Neural crest cell (in vitro differentiated cells): ENCODE measurements around the gene FCHSD2. TPM values are rescaled to one million over a fixed set of nuclear protein-coding genes. Genes with fewer than 3 reads are reported as not detected.

Experiments
- DNase-seq: peaks from one replicate; pipeline ENCODE4 v3.0.0; 2021; ENCODE audit warnings: low read depth, mixed read lengths, low spot score
- H3K27ac Mint-ChIP-seq: one replicate; pipeline ENCODE4 v1.8.0; 2021; ENCODE audit warnings: mild to moderate bottlenecking, mixed read lengths; ENCODE audit not compliant: unreplicated experiment
- H3K27me3 Mint-ChIP-seq: 2 replicates; pipeline ENCODE4 v1.8.0; 2021; ENCODE audit warnings: low read depth, mild to moderate bottlenecking, mixed read lengths
- H3K36me3 Mint-ChIP-seq: 2 replicates; pipeline ENCODE4 v1.8.0; 2021; ENCODE audit warnings: low read depth, mild to moderate bottlenecking, mixed read lengths
- H3K4me1 Mint-ChIP-seq: 2 replicates; pipeline ENCODE4 v1.8.0; 2021; ENCODE audit warnings: mixed read lengths
- H3K4me3 Mint-ChIP-seq: one replicate; pipeline ENCODE4 v1.8.0; 2021; ENCODE audit warnings: mild to moderate bottlenecking, mixed read lengths
- H3K9me3 Mint-ChIP-seq: 2 replicates; pipeline ENCODE4 v1.8.0; 2021; ENCODE audit warnings: mixed read lengths
- total RNA-seq: library from RNA; stranded (reverse); gene quantifications from 2 replicates; pipeline ENCODE4 v1.2.1, GENCODE V29; 2021
- TF ChIP-seq, protein P1 (sequence below): fragments of 200-600 bp; sonication (generic); conservative IDR thresholded peaks from 2 replicates; pipeline ENCODE4 v1.5.0; 2021; ENCODE audit warnings: antibody characterized with exemption, mild to moderate bottlenecking

FCHSD2 gene
- total RNA-seq, 1 donor from 2014 or later, result 34.4 TPM

GRCh38 chr11:72939031-72939430 is 203.1 kb downstream of the FCHSD2 start:
- peaks cover 7% of the 10 kb centered on the region for H3K36me3 Mint-ChIP-seq
- H3K9me3 Mint-ChIP-seq, result peaks cover 3% of the 10 kb centered on the region
- no peaks in the 10 kb centered on the region for H3K4me1 Mint-ChIP-seq
- H3K27me3 Mint-ChIP-seq, result no peaks in the 10 kb centered on the region
- no peak overlapping the region for H3K27ac Mint-ChIP-seq
- DNase-seq, result no peak
- TF ChIP-seq, protein P1, sequence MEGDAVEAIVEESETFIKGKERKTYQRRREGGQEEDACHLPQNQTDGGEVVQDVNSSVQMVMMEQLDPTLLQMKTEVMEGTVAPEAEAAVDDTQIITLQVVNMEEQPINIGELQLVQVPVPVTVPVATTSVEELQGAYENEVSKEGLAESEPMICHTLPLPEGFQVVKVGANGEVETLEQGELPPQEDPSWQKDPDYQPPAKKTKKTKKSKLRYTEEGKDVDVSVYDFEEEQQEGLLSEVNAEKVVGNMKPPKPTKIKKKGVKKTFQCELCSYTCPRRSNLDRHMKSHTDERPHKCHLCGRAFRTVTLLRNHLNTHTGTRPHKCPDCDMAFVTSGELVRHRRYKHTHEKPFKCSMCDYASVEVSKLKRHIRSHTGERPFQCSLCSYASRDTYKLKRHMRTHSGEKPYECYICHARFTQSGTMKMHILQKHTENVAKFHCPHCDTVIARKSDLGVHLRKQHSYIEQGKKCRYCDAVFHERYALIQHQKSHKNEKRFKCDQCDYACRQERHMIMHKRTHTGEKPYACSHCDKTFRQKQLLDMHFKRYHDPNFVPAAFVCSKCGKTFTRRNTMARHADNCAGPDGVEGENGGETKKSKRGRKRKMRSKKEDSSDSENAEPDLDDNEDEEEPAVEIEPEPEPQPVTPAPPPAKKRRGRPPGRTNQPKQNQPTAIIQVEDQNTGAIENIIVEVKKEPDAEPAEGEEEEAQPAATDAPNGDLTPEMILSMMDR, result no peak
- H3K4me3 Mint-ChIP-seq, result no peak overlapping the region

DNA sequence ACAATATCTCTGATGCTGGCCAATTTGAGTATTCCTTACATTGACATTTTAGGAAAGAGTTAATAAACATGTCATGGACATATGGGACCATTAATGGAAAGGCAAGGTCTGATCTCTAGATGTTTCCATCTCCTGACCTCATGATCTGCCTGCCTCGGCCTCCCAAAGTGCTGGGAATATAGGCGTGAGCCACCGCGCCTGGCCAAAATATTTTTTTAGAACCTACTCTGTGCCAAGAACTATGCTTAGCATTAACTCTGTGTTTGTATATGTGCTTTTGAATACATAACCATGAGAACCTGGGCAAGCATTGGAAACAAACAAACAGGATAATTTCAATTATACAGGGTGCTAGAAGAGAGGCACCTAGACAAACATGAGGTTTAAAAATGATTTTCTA is 204.7 kb downstream of the FCHSD2 start:
- H3K4me1 Mint-ChIP-seq, result no peaks in the 10 kb centered on the region
- H3K9me3 Mint-ChIP-seq, result peaks cover 3% of the 10 kb centered on the region
- H3K36me3 Mint-ChIP-seq, result peaks cover 3% of the 10 kb centered on the region
- DNase-seq, result no peak
- H3K27ac Mint-ChIP-seq, result no peak overlapping the region
- no peak overlapping the region for H3K4me3 Mint-ChIP-seq
- H3K27me3 Mint-ChIP-seq, result no peaks in the 10 kb centered on the region
- TF ChIP-seq, protein P1, result no peak

DNA sequence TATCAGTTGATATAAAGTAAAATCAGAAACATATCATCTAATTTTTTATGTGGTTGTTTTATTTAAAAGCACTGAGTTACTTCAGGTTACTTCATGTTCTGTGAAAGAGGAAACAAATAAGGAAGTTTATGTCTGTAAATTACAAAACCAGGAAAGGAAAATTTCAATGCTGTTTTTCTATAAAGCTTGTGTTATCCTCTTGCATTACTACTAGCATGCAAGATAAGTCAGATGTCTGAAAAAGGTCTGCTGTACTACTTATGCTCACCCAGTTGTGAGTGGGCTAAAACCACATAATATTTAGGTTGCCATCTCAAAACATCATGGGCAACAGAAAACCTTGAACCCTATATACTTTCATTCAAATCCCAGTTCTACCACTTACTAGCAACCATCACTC is 206.4 kb downstream of the FCHSD2 start:
- Mint-ChIP-seq H3K9me3 (no peaks in the 10 kb centered on the region), H3K27me3 (no peaks in the 10 kb centered on the region), H3K4me3 (no peak overlapping the region), H3K27ac (no peak overlapping the region), H3K36me3 (no peaks in the 10 kb centered on the region), H3K4me1 (no peaks in the 10 kb centered on the region)
- TF ChIP-seq, protein P1, result no peak
- no peak for DNase-seq

GRCh38 chr11:72932132-72932570 is 210.0 kb downstream of the FCHSD2 start:
- Mint-ChIP-seq H3K4me1 (peaks cover 3% of the 10 kb centered on the region), H3K27ac (no peak overlapping the region), H3K27me3 (no peaks in the 10 kb centered on the region), H3K9me3 (no peaks in the 10 kb centered on the region), H3K36me3 (no peaks in the 10 kb centered on the region), H3K4me3 (no peak overlapping the region)
- DNase-seq, result no peak
- TF ChIP-seq, protein P1, result no peak

DNA sequence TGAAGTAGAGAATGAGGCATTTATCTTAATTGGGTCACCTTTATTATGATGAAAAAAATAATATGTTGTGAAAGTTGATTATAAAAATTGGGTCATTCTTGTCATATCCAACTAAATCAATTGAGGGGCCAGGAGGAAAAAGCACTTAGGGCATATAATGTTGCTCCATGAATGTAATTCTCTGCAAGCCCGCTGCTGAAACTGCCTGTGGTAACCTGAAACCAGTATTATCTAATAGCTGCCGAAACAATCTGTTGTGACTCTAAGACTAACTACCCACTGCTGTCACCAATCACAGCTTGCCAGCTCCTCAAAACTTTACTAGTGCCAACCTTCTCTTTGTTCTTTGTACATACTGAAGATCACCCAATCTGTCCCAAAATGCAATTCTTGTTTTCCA is 212.1 kb downstream of the FCHSD2 start:
- Mint-ChIP-seq H3K4me1 (peaks cover 3% of the 10 kb centered on the region), H3K9me3 (no peaks in the 10 kb centered on the region), H3K27me3 (no peaks in the 10 kb centered on the region), H3K4me3 (no peak overlapping the region), H3K27ac (no peak overlapping the region), H3K36me3 (no peaks in the 10 kb centered on the region)
- TF ChIP-seq, protein P1, result no peak
- DNase-seq, result no peak

DNA sequence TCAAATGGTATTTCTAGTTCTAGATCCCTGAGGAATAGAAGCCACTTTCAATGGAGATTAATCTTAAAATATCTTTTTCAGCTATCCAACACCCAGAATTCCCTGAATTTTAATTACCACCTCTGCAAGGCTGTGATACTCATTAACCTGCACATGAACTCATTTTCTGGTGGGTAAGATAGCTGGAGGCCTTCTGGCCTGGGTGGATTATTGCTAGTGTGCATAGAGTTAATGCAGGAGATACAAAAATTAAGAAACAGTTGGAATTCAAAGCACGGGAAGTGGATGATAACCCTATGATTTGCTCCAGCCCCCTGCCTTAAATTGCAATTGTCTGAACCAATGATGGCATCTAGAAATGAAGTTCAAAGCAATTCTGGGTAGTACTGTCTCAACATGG is 212.9 kb downstream of the FCHSD2 start:
- no peaks in the 10 kb centered on the region for H3K27me3 Mint-ChIP-seq
- H3K4me3 Mint-ChIP-seq, result no peak overlapping the region
- no peaks in the 10 kb centered on the region for H3K36me3 Mint-ChIP-seq
- TF ChIP-seq, protein P1, result no peak
- H3K9me3 Mint-ChIP-seq, result no peaks in the 10 kb centered on the region
- no peak overlapping the region for H3K27ac Mint-ChIP-seq
- H3K4me1 Mint-ChIP-seq, result peaks cover 3% of the 10 kb centered on the region
- no peak for DNase-seq
